Left renal pelvis (tissue), 4 donors: ENCODE data around the gene INKA2. TPM values are rescaled to one million over a fixed set of nuclear protein-coding genes. Genes with fewer than 3 reads are reported as not detected.
"Not testable (repeated sequence)": the region's sequence is repeated elsewhere in the genome, so short reads cannot be mapped to it uniquely, and the experiment has no call there.

Experiments
- DNase-seq, 4 donors: peaks; one replicate each; pipeline ENCODE4 v3.0.0-alpha.2; 2013; ENCODE audit warnings: low read depth in 4 of 4, low spot score in 3 of 4
- polyA plus RNA-seq, 4 donors: library from polyadenylated mRNA; unstranded; fragments of 120-200 nt; gene quantifications; one replicate each; pipeline ENCODE4 v1.2.1, GENCODE V29; 2013; ENCODE audit not compliant: insufficient read length in 4 of 4

INKA2 gene
- polyA plus RNA-seq, 4 donors, result 1.5 to 3.0 (median 2.6) TPM

GRCh38 chr1:111751906-111752575 lies 12.8 kb upstream of the INKA2 start:
- DNase-seq, result no peak

- no peak for DNase-seq
These were observed 11.7 kb upstream of the INKA2 start for GRCh38 chr1:111750856-111751255.

- DNase-seq, result no peak
These were observed 10.4 kb upstream of the INKA2 start for GRCh38 chr1:111749628-111750027.

- DNase-seq, result no peak
These were observed 8.8 kb upstream of the INKA2 start for GRCh38 chr1:111747947-111748346.

- DNase-seq, result no peak
These were observed 8.1 kb upstream of the INKA2 start for GRCh38 chr1:111747282-111747734.

GRCh38 chr1:111746614-111746999 lies 7.4 kb upstream of the INKA2 start:
- DNase-seq, result no peak

GRCh38 chr1:111745675-111746613 lies 6.7 kb upstream of the INKA2 start:
- no peak for DNase-seq

- no peak for DNase-seq
These were observed 4.5 kb upstream of the INKA2 start for GRCh38 chr1:111743679-111744101.

- no peak for DNase-seq
These were observed 3.8 kb upstream of the INKA2 start for GRCh38 chr1:111742938-111743549.

GRCh38 chr1:111742292-111742691 lies 3.1 kb upstream of the INKA2 start:
- DNase-seq, result not testable (repeated sequence)

GRCh38 chr1:111739925-111740765 lies 950 bp upstream of the INKA2 start:
- no peak for DNase-seq

DNA sequence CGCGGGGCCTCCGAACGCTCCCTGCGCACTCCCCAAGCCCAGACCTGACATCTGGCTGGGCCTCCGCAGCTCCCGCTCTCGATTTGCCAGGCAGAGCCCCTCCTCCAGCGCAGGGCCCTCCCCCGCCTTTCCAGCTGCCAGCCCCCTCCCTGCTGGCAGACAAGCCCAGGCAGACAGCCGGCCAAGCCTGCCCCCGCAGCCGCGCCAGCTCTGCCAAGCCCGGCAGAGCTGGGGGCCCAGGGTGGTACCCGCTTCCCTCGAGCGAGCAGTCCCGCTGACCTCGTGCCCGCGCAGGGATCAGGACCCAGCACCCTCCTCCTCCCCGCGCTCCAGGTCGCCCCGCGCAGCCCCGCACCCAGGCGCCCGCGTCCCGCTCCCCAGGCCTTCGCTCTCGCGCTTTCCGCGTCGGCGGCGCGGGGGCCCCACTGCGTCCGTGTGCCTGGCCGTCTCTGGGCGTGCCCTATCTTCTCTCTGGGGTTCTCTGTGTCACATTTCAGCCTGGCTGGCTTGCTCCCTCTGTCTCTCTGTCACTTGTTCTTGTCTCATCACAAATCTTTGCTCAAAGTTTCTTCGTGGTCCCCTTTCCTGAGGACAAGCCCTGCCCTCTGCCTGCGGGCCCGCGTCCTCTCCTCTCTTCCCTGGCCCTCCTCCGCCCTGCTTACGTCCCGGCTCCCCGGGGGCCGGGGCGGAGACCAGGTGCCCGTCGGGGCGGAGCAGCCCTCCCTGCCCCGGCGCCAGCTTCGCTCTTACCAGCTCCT lies 580 bp downstream of the INKA2 start:
- DNase-seq, result no peak

DNA sequence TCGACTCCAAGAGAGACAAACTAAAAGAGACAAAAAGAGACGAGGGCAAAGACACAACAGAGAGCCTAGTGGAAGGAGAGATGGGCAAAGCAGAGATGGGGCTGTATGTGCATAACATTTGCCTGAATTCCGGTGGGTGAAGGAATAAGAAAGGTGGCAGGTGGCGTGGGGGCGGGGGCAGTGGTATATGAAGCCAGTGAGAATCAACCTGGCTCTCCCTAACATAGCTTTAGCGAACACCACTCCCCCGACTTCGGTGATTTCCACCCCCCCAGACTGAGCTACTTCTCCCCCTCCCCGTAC lies 1.1 kb downstream of the INKA2 start:
- no peak for DNase-seq

GRCh38 chr1:111737216-111738132 lies 1.7 kb downstream of the INKA2 start:
- DNase-seq, result no peak

DNA sequence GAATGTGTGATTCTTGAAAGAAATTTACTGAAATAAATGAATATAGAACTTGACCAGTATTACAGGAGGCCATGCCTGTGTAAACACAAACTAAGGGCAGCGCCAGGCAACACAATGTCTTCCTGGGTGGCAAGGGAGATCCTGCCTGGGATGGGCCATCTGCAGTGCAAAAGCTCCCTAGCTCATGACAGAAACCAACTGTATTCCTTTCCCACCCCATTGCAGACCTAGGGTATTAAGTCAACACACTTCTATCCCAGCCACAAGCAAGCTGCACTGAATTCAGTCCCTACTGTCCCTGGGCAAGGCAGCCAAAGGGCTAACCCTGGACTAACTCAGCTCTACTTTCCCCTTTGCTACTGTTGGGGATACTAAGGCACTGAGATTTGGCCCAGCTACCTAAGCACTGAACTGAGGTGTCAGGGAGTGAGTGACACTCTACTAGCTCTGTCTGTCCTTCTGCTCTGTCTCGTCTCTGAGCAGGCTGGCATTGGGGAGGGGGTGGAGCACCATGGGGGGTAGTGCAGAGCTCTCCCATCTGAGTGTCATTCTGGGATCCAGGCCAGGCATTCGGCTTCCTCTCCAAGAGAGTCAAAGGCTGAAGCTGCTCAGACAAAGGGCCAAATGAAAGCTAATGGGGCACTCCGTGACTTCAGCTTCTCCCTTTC lies 2.5 kb downstream of the INKA2 start:
- DNase-seq, result no peak

GRCh38 chr1:111735858-111736544 lies 3.2 kb downstream of the INKA2 start:
- DNase-seq, result no peak

DNA sequence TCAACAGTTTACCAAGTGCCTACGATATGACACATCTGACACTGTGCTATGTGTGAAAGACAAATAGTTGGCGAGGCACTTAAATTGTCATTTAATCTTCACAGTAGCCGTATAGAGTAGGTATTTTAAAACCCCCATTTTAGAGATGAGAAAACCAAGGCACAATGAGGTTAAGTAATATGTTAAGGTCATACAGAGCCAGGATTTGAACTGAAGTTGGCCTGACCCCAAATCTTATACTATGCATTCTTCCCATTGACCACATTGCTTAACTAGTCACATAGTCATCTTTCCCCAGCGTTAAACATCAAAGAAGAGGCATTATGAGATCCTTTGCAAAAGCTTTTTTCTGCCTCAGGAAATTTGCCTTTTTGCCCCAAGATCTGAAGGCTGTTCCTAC lies 3.9 kb downstream of the INKA2 start:
- DNase-seq, result no peak

GRCh38 chr1:111734856-111735255 lies 4.3 kb downstream of the INKA2 start:
- DNase-seq, result no peak
